Frontal cortex (tissue), 4 donors: ENCODE data around the gene NFASC. TPM values are rescaled to one million over a fixed set of nuclear protein-coding genes. Genes with fewer than 3 reads are reported as not detected.
A peak's percentile ranks its signal among the peaks of the same experiment; 100 is the strongest.

Experiments used
- DNase-seq, 2 donors: peaks; one replicate each; pipeline ENCODE4 v3.0.0; 2012; ENCODE audit warnings: low spot score in 2 of 2
- FAIRE-seq: peaks from 2 replicates; lab custom pipeline; 2012; peaks lifted over from hg19 to GRCh38; lab: Jason Lieb, UNC
- total RNA-seq: library from RNA; depleted of rRNA; stranded (reverse); fragments of >200 nt; gene quantifications from one replicate; pipeline ENCODE4 v1.2.3, GENCODE V29; 2014
- donor health status: control.
- donor health status: control.
- donor health status: control.

The NFASC gene
- total RNA-seq, 1 donor from 2014 or later, result 27.3 TPM

DNA sequence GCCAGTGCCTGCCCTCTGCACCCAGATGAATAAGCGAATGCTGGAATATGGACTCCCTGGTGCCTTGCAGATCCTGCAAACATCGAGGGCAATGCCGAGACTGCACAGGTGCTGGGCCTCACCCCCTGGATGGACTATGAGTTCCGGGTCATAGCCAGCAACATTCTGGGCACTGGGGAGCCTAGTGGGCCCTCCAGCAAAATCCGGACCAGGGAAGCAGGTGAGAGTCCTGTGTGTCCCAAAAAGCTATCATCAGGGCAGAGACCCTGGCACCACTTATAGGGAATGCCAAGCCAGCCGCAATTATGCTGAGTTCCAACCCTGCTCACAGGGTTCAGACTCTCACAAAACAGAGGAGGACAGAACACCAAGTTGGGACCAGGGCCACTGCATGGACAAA, 196.4 kb downstream of the NFASC start:
- FAIRE-seq (no peak), DNase-seq (no peak)

DNA sequence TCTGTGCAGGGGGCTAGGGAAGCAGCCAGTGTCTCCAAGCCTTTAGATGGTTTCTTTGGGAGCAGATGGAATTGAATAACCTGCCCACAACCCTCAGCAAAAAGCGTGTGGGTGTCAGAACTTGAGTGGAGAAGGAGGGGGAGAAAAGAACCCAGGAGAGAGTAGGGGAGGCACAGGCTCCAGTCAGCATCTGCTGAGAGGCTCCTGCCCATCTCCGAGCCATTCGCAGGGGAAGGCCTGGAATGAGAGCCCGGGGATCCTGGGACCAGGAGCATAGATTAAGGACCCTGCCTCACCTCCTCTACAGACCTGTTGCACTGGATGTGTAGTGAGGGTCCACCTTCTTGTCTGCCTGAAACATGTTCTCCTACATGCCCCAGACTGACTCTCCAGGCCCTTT, 197.3 kb downstream of the NFASC start:
- FAIRE-seq, result no peak
- no peak for DNase-seq

DNA sequence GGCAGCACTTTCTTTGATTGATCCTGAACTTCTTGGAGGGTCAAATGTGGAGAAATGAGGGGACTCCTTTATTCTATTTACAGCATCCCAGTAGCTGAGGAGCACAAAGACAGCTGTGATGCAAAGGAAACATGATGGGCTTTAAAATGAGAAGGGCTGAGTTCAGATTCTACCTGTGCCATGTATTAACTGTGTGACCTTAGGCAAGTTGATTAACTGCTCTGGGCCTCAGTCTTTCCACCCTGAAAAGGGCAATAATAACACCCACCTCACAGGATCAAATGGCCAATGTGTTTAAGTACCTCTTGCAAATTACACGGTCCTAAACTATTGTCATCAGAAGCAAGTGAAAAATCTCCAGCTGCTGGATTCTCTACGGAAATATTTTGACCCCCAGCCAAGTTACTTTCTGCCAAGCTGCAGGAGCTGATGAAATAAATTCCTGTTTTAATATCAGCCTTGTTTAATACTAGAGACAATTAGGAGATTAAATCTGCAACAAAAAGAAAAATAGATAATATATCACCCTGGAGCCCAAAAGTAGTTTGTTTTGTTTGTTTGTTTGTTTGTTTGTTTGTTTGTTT, 197.9 kb downstream of the NFASC start:
- FAIRE-seq (no peak), DNase-seq (no peak)

DNA sequence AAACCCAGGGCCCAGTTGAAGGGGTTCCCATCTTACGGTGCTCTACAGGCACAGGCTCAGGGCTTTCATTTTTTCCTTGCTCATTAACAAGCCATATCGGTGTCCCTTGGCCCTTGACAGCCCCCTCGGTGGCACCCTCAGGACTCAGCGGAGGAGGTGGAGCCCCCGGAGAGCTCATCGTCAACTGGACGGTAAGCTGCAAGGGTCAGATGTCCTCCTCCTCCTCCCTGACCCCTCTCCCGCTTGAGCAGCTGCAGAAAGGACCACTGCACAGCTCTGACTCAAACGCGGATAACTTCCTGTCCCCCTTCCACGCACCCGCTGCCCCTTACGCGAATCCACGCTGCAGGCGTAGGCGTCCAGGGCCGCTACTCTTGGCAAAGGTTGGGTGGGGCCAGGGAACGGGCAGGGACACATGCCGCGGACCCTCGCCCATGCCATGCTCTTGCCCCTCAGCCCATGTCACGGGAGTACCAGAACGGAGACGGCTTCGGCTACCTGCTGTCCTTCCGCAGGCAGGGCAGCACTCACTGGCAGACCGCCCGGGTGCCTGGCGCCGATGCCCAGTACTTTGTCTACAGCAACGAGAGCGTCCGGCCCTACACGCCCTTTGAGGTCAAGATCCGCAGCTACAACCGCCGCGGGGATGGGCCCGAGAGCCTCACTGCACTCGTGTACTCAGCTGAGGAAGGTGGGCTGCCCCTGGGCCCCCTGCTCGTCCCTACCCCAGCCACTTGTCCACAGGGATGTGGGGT, 198.9 kb downstream of the NFASC start:
- FAIRE-seq, result no peak
- no peak for DNase-seq

DNA sequence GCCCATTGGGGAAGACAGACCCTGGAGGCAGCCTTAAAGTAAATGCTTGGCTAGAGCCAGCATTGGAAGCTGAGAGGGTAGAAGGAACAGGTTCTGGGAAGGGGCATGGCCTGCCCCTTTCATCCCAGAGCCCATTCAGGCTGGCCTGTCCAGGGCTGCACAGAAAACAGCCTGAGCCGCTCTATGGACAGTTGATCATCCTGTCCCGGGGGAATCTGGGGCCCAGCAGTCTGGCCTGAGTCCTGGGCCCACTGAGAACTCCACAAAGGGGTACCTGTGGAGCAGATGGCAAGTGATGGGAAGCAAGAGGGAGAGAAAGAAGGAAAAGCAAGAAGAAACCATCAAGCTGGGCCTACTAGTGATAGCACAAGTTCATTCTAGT, 200.4 kb downstream of the NFASC start:
- FAIRE-seq (no peak), DNase-seq (no peak)

DNA sequence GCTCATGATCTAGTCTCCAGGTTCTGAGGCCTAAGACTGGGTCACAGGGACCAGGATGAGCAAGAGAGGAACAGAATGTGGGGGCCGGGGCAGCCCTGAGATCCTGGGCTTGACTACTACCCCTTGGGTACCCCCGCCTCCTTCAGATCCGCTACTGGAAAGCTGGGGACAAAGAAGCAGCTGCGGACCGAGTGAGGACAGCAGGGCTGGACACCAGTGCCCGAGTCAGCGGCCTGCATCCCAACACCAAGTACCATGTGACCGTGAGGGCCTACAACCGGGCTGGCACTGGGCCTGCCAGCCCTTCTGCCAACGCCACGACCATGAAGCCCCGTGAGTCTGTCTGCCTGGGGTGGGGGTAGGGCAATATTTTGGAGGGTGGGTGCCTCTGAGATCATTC, 201.1 kb downstream of the NFASC start:
- no peak for FAIRE-seq
- DNase-seq, result peak in 1 of 2 donors; percentile 28

DNA sequence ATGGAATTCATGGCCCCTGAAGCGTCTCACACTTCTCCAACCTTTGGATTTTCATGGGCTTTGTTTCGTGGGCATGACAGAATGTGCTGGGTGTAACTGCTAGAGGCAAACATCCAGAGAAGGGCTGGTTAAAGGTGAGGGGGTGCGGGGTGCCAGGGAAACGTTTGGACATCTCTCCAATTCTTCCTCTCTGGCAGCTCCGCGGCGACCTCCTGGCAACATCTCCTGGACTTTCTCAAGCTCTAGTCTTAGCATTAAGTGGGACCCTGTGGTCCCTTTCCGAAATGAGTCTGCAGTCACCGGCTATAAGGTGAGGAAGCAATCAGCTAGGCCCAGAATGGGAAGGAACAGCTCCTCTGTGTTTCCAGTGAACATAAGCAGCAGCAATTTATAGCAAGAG, 201.6 kb downstream of the NFASC start:
- DNase-seq (no peak), FAIRE-seq (no peak)

Other genes with a start within 250 kb of the NFASC start
- gene LRRN2, start 185.1 kb upstream of the NFASC start, total RNA-seq, result 7.7 TPM
- 17.5 TPM for gene CNTN2, start 172.3 kb downstream of the NFASC start, total RNA-seq
- gene TMEM81, start 213.6 kb downstream of the NFASC start, total RNA-seq, result 3.3 TPM